ENCODE measurements around the gene ADCK1.

Gene ADCK1

GRCh38 chr14:77799863-77800730, at the start of gene ADCK1:
ADCK1 (plus strand) TSS chr14:77800109; CDS start chr14:77818979, 18,870 bp downstream.
- in situ Hi-C loops (cut with MboI; ENCODE audit: low pct_unique_long_range_greater_than_20kb, low sequenced_read_pairs, unreplicated experiment): no loop called here
- TF ChIP-seq CTCF (IDR thresholded peaks at IDR 0.05; ENCODE audit: extremely low read depth, insufficient read depth, missing control alignments): peak; percentile 21
- DNase-seq (ENCODE audit: low spot score): peak; percentile 88

- in situ Hi-C loops (cut with MboI; ENCODE audit: low pct_unique_long_range_greater_than_20kb, low sequenced_read_pairs, unreplicated experiment): no loop called here
Measured at GRCh38 chr14:77752266-77752665, 47.6 kb upstream of the ADCK1 start.

GRCh38 chr14:77752799-77753516, 47.0 kb upstream of the ADCK1 start:
- in situ Hi-C loops (cut with MboI; ENCODE audit: low pct_unique_long_range_greater_than_20kb, low sequenced_read_pairs, unreplicated experiment): no loop called here
- no peak for DNase-seq (ENCODE audit: low spot score)
- TF ChIP-seq CTCF (IDR thresholded peaks at IDR 0.05; ENCODE audit: extremely low read depth, insufficient read depth, missing control alignments): no peak

More at GRCh38 chr14:77752266-77752665, 47.6 kb upstream of the ADCK1 start:
- TF ChIP-seq CTCF (IDR thresholded peaks at IDR 0.05; ENCODE audit: extremely low read depth, insufficient read depth, missing control alignments): no peak
- no peak for DNase-seq (ENCODE audit: low spot score)

- no peak for TF ChIP-seq CTCF (IDR thresholded peaks at IDR 0.05; ENCODE audit: extremely low read depth, insufficient read depth, missing control alignments)
- DNase-seq (ENCODE audit: low spot score): peak; percentile 92
- in situ Hi-C loops (cut with MboI; ENCODE audit: low pct_unique_long_range_greater_than_20kb, low sequenced_read_pairs, unreplicated experiment): no loop called here
Measured at GRCh38 chr14:77760381-77761204, 39.3 kb upstream of the ADCK1 start, which contains the start of gene SNW1. SNW1 (minus strand) TSS chr14:77761156; CDS start chr14:77761127, 29 bp downstream.

- peak; percentile 38 for TF ChIP-seq CTCF (IDR thresholded peaks at IDR 0.05; ENCODE audit: extremely low read depth, insufficient read depth, missing control alignments)
- in situ Hi-C loops (cut with MboI; ENCODE audit: low pct_unique_long_range_greater_than_20kb, low sequenced_read_pairs, unreplicated experiment): no loop called here
- no peak for DNase-seq (ENCODE audit: low spot score)
Measured at GRCh38 chr14:77761205-77761931, 38.5 kb upstream of the ADCK1 start.
